BE2C (cell line): Measurements from ENCODE around the gene NAT10.

Source experiments
- DNase-seq: peaks from one replicate; pipeline ENCODE4 v3.0.0-alpha.2; 2020
- H3K27me3 ChIP-seq: fragments of 250-450 bp; sonication (Bioruptor Pico); 2 replicates; pipeline ENCODE4 v1.5.1; 2020; ENCODE audit warnings: mild to moderate bottlenecking
- H3K36me3 ChIP-seq: fragments of 250-450 bp; sonication (Bioruptor Pico); 2 replicates; pipeline ENCODE4 v1.5.1; 2020; ENCODE audit warnings: mild to moderate bottlenecking
- H3K4me1 ChIP-seq: fragments of 250-450 bp; sonication (Bioruptor Pico); 2 replicates; pipeline ENCODE4 v1.5.1; 2020
- H3K4me3 ChIP-seq: 2 replicates; pipeline ENCODE4 v1.5.1; 2011; ENCODE audit warnings: low read depth, low read length
- H3K9me3 ChIP-seq: fragments of 250-450 bp; sonication (Bioruptor Pico); 2 replicates; pipeline ENCODE4 v1.5.1; 2020
- TF ChIP-seq, protein P1 (sequence below): IDR thresholded peaks from 2 replicates; pipeline ENCODE4 v1.5.1; 2012; ENCODE audit warnings: mild to moderate bottlenecking, low read depth, low read length

The NAT10 gene

DNA sequence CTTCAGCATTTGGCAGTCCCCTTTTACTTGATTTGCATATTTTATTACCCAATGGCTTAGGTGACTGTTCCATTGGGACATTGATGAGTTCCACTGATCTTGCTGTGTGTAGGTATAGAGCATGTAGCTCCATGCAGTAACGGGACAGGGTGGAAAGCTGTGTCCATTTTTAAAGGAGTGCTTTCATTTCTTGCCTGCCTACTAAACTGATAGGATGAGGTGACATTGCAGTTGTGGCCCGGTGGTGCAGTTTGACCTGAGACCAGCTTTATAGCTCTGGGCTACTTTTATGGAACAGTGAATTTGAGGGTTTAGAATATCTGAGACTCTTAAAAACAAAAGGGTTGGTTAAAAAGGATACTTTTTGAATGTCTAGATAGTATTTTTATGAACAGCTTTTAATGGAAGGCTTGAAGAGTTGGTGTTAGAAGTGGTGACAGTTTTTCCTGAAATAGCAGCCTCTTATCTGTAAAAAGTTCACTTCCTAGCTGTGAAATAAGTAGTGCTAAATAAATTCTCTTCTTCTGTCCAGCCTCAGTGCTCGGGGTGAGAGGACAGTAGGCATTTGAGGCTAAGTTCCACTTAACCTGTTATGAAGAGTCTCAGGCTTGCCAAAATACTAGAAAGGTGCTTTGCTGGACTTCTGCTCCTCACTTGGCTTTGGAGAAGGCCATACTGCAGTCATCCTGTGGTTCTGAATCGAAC lies 27.0 kb downstream of the NAT10 start:
- Histone ChIP-seq H3K27me3 (no peaks in the 10 kb centered on the region), H3K4me3 (no peak overlapping the region), H3K9me3 (no peaks in the 10 kb centered on the region), H3K36me3 (peaks cover 38% of the 10 kb centered on the region), H3K4me1 (no peaks in the 10 kb centered on the region)
- TF ChIP-seq, protein P1, sequence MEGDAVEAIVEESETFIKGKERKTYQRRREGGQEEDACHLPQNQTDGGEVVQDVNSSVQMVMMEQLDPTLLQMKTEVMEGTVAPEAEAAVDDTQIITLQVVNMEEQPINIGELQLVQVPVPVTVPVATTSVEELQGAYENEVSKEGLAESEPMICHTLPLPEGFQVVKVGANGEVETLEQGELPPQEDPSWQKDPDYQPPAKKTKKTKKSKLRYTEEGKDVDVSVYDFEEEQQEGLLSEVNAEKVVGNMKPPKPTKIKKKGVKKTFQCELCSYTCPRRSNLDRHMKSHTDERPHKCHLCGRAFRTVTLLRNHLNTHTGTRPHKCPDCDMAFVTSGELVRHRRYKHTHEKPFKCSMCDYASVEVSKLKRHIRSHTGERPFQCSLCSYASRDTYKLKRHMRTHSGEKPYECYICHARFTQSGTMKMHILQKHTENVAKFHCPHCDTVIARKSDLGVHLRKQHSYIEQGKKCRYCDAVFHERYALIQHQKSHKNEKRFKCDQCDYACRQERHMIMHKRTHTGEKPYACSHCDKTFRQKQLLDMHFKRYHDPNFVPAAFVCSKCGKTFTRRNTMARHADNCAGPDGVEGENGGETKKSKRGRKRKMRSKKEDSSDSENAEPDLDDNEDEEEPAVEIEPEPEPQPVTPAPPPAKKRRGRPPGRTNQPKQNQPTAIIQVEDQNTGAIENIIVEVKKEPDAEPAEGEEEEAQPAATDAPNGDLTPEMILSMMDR = no peak
- DNase-seq = no peak

DNA sequence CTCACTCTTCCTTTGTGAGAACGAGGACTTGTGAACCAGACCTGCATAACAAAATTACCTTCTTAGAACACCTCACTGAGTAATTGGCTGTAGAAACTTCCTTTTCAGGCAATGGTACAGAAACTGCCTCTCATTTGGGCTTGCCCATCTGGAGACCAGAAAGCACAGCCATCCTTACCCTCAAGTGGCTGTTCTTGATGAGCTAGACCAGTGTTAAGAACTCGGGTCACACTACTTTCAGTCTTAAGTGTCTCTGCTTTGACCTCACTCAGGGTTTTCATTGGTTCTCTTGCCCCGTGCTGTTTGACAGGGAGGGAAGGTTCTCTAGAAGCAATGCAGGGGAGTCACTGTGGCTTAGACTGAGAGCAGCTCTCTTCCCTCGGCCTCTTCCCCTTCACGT lies 29.3 kb downstream of the NAT10 start:
- Histone ChIP-seq H3K4me1 (no peaks in the 10 kb centered on the region), H3K9me3 (no peaks in the 10 kb centered on the region), H3K4me3 (no peak overlapping the region), H3K36me3 (peaks cover 43% of the 10 kb centered on the region), H3K27me3 (no peaks in the 10 kb centered on the region)
- no peak for DNase-seq
- TF ChIP-seq, protein P1 = no peak

DNA sequence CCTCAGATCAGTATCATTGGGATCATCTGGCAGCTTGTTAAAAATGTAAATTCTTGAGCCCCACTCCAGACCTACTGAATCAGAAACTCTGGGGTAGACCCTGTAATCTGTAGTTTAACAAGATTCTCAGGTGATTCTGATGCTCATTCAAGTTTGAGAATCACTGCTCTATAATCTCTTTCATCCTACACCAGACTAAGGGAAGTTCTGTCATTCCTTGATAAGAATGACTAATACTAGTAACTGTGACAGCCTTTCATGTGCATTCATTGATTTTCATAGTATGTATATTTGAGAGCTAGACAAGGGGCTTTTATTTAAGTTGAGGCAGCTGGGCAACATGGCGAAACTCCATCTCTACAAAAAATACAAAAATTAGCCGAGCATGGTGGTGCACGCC lies 30.0 kb downstream of the NAT10 start:
- Histone ChIP-seq H3K9me3 (no peaks in the 10 kb centered on the region), H3K27me3 (no peaks in the 10 kb centered on the region), H3K4me1 (no peaks in the 10 kb centered on the region), H3K4me3 (no peak overlapping the region), H3K36me3 (peaks cover 44% of the 10 kb centered on the region)
- DNase-seq = no peak
- TF ChIP-seq, protein P1 = no peak

DNA sequence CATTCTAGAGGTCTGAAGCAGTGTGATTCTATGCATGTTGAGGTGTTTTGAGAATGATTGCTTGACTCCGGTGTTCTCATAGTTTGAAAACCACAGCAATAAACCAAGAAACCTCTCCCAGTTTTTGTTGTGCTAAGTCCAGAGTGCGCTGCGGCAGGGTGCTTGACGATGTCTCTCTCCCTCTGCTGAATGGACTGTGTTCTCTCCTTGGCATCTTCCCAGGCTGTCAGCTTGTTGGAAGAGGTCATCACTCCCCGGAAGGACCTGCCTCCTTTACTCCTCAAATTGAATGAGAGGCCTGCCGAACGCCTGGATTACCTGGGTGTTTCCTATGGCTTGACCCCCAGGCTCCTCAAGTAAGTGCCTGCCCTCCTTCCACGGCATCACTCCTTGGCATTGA lies 31.0 kb downstream of the NAT10 start:
- no peak for DNase-seq
- H3K36me3 ChIP-seq = peaks cover 49% of the 10 kb centered on the region
- H3K27me3 ChIP-seq = no peaks in the 10 kb centered on the region
- H3K4me1 ChIP-seq = no peaks in the 10 kb centered on the region
- TF ChIP-seq, protein P1 = no peak
- H3K4me3 ChIP-seq = no peak overlapping the region
- no peaks in the 10 kb centered on the region for H3K9me3 ChIP-seq

DNA sequence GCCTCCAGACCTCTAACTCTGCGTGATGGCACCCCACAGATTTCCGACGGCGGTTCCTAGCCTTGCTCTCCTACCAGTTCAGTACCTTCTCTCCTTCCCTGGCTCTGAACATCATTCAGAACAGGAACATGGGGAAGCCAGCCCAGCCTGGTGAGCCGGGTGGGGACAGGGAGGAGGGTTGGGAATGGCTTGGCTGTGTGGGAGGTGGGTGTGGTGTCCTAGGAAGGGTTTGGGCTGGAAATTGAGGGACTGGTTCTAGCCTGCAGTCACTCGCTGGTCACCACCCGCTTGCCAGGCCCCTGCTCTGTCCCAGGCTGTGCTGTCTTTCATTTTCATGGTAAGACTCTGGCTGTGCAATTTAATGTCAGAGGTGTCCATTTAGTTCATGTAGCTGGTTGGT lies 33.9 kb downstream of the NAT10 start:
- DNase-seq = no peak
- H3K4me3 ChIP-seq = no peak overlapping the region
- peaks cover 49% of the 10 kb centered on the region for H3K36me3 ChIP-seq
- TF ChIP-seq, protein P1 = no peak
- no peaks in the 10 kb centered on the region for H3K27me3 ChIP-seq
- no peaks in the 10 kb centered on the region for H3K9me3 ChIP-seq
- H3K4me1 ChIP-seq = no peaks in the 10 kb centered on the region

DNA sequence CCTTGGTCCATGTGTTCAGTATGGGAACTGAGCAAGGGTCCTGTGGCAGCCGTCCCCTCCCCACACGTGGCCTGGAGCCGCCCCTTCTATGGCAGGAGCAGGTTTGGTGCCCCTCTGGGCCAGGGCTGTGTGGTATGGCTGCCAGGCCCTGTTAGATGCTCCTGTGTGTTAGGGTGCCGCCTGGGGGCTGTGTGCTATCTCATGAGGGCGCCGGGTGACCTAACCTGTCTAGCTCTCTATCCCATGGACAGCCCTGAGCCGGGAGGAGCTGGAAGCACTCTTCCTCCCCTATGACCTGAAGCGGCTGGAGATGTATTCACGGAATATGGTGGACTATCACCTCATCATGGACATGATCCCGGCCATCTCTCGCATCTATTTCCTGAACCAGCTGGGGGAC lies 34.7 kb downstream of the NAT10 start:
- TF ChIP-seq, protein P1 = no peak
- Histone ChIP-seq H3K36me3 (peaks cover 45% of the 10 kb centered on the region), H3K4me3 (no peak overlapping the region), H3K27me3 (no peaks in the 10 kb centered on the region), H3K4me1 (no peaks in the 10 kb centered on the region), H3K9me3 (no peaks in the 10 kb centered on the region)
- no peak for DNase-seq
